ENCODE results near the gene ARID3C. TPM values are rescaled to one million over a fixed set of nuclear protein-coding genes. Genes with fewer than 3 reads are reported as not detected.

ARID3C gene, protein sequence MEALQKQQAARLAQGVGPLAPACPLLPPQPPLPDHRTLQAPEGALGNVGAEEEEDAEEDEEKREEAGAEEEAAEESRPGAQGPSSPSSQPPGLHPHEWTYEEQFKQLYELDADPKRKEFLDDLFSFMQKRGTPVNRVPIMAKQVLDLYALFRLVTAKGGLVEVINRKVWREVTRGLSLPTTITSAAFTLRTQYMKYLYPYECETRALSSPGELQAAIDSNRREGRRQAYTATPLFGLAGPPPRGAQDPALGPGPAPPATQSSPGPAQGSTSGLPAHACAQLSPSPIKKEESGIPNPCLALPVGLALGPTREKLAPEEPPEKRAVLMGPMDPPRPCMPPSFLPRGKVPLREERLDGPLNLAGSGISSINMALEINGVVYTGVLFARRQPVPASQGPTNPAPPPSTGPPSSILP
- under 1 TPM in 1 of 2 experiments, not detected in 1; 0.31 TPM for total RNA-seq

DNA sequence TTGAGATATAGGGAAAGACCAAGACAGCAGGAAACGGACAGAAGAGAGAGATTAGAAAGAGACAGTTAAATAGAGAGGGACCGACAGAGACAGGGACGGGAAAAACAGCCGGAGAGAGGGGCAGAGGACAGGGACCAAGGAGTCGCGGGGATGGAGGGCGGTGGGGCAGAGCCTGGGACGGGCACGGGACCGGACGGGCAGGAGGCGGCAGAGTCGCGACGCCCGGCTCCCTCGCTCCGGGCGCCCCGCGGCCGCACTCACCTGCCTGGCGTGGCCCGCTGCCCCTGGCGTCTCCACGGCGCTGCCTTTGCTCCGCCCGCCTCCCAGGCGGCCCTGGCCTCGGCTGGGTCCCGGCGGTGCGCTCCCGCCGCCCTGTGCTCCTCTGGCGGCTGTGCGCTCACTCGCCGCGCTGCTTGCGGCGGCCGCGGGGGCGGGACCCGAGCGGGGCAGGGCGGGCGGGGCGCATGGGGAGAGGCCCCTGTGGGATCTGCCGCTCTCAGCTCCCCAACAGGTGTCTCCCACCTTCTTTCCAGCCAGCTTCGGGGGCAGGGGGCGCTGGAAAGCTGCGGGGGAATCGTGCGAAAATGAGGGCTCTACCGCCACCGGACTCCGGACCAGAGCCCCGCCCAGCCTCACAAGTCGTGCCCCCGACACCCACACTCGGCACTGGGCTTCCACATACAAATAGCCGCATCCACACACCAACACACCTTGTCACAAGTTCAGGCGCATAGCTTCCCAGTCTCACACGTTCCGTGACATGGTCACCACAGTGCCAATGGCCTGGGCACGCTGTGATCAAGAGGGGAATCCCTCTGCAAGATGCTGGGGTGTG lies at the start of gene ARID3C:
ARID3C (minus strand) TSS at position 411 of the 835 bp plus-strand sequence. CDS start 1,052 bp downstream, outside the sequence.
- Mint-ChIP-seq H3K4me3 (peak within 1 kb of the TSS; percentile 67), H3K4me1 (peaks cover 16% of the 10 kb centered on the region), H3K36me3 (peaks cover 2% of the 10 kb centered on the region), H3K9me3 (no peaks in the 10 kb centered on the region), H3K27ac (no peak within 1 kb of the TSS), H3K27me3 (peaks cover 66% of the 10 kb centered on the region)
- DNase-seq: peak; percentile 57

DNA sequence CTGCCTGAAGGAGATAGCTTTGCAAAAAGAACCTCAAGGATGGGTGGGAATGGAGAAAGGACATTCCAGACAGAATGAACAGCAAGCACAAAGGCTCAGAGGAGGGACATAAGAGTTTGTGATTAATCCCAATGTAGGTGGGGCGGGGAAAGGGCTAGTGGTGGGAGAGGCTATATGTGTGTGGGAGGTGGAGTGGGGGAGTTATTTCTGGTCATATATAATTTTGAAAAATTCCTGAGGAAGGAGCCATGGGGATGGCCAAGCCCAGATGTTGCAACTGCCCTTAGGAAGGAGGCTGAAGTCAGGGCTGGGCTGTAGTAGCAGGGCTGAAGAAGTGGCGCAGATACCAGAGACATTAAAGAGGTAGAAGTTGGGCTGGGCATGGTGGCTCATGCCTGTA lies 47.0 kb upstream of the ARID3C start:
- no peaks in the 10 kb centered on the region for H3K36me3 Mint-ChIP-seq

DNA sequence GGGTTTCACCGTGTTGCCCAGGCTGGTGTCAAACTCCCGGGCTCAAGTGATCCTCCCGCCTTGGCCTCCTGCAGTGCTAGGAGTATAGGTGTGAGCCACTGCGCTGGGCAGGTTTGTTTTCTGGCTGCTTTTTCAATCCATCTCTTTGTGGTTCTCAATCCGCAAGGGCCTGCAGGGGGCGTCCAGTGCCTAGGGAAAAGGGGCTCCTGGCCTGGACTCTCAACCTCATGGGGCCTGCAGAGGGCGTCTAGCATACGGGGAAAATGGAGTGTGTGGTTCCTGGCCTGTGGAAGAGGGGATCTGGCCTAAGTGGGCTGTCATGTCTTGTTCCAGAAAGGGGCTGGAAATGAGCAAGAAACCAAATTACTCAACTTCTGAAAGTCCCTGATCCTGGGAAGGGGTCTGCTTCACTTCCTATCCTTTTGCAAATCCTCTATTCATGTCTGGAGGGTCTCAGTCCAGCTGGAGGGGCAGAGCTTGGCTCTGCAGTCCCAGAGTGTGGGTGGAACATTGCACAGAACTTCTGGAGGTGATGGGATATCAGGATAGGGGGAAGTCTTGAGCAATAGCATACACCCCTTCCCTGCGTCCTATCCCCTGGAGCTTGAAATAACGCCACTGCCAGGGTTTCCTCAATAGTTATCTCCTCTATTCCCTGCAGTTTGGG lies 46.3 kb upstream of the ARID3C start:
- DNase-seq: peak; percentile 66
- Mint-ChIP-seq H3K27me3 (no peaks in the 10 kb centered on the region), H3K4me3 (no peak overlapping the region), H3K36me3 (peaks cover 2% of the 10 kb centered on the region), H3K4me1 (peaks cover 5% of the 10 kb centered on the region), H3K27ac (no peak overlapping the region), H3K9me3 (peaks cover 5% of the 10 kb centered on the region)

More for the DNA sequence above, 47.0 kb upstream of the ARID3C start:
- no peaks in the 10 kb centered on the region for H3K9me3 Mint-ChIP-seq
- no peak for DNase-seq
- H3K4me3 Mint-ChIP-seq: no peak overlapping the region
- peaks cover 5% of the 10 kb centered on the region for H3K4me1 Mint-ChIP-seq
- H3K27me3 Mint-ChIP-seq: no peaks in the 10 kb centered on the region
- no peak overlapping the region for H3K27ac Mint-ChIP-seq

DNA sequence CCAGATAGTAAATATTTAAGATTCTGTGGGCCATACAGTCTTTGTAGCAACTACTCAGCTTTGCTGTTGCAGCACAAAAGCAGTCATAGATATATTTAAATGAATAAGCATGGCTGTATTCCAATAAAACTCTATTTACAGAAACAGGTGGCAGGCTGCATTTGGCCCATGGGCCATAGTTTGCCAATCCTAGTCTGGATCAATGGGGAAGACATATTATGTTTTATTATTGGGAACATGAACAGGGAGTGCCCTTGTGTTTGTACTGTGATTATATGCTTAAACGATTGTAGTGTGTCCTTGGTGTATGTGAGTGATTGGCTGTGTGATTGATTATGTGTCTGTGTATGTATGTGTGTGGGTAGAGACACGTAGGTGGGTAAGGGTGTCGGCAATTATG lies 45.6 kb upstream of the ARID3C start:
- Mint-ChIP-seq H3K4me1 (peaks cover 5% of the 10 kb centered on the region), H3K9me3 (peaks cover 7% of the 10 kb centered on the region), H3K27ac (no peak overlapping the region), H3K27me3 (no peaks in the 10 kb centered on the region), H3K36me3 (peaks cover 6% of the 10 kb centered on the region), H3K4me3 (no peak overlapping the region)
- no peak for DNase-seq

DNA sequence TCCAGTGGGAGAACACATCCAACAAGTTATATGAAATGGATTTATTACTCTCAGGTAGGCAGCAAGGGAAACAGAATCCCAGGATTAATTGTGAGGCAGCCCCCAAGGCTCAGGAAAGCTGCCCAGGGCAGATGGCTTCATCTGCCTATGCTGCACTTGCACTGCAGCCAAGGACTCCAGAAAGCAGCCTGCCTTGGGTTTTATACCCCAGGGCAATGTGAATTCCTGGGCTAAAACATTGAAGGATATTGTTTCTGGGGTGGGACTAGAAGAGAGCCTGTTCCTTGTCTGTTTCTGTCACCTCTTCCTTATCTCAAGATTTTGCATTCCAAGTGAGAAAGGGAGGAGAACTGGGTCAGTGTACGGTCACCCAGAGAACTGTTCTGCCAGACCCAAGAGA lies 42.4 kb upstream of the ARID3C start:
- peaks cover 14% of the 10 kb centered on the region for H3K9me3 Mint-ChIP-seq
- no peak overlapping the region for H3K4me3 Mint-ChIP-seq
- no peak overlapping the region for H3K27ac Mint-ChIP-seq
- peaks cover 5% of the 10 kb centered on the region for H3K4me1 Mint-ChIP-seq
- peaks cover 16% of the 10 kb centered on the region for H3K36me3 Mint-ChIP-seq
- H3K27me3 Mint-ChIP-seq: no peaks in the 10 kb centered on the region
- no peak for DNase-seq

DNA sequence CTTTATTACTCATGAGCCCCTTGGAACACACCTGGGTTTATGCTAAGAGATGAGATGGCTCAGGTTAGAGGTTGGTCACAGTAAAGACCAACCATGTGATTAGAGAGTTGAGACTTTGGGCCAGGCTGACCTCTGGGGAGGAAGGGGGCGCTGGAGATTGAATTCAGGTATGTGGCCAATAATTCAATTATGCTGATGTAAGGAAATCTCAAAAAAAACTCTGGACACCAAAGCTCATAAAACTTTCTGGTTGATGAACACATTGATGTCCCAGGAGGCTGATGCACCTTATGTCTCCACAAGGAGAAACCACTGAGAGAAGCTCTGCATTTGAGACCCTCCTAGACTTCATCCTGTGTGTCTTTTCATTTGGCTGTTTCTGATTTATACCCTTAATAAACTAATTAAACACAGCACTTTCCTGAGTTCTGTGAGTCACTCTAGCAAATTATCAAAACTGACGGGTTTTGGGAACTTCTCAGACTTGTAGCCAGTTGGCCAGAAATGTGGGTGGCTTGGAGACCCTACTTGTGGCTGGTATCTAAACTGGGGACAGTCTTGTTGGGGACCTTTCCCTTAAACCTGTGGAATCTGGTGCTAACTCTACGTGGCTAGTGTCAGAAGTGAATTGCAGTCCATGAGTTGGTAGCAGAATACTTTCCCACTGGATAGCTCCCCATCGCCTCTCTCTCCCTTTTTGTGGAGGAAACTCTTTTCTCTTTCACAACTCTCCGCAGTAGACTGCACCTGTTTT lies 41.1 kb upstream of the ARID3C start:
- peaks cover 16% of the 10 kb centered on the region for H3K36me3 Mint-ChIP-seq
- peaks cover 6% of the 10 kb centered on the region for H3K4me1 Mint-ChIP-seq
- H3K27me3 Mint-ChIP-seq: no peaks in the 10 kb centered on the region
- H3K9me3 Mint-ChIP-seq: peaks cover 14% of the 10 kb centered on the region
- no peak overlapping the region for H3K4me3 Mint-ChIP-seq
- no peak for DNase-seq
- H3K27ac Mint-ChIP-seq: no peak overlapping the region

DNA sequence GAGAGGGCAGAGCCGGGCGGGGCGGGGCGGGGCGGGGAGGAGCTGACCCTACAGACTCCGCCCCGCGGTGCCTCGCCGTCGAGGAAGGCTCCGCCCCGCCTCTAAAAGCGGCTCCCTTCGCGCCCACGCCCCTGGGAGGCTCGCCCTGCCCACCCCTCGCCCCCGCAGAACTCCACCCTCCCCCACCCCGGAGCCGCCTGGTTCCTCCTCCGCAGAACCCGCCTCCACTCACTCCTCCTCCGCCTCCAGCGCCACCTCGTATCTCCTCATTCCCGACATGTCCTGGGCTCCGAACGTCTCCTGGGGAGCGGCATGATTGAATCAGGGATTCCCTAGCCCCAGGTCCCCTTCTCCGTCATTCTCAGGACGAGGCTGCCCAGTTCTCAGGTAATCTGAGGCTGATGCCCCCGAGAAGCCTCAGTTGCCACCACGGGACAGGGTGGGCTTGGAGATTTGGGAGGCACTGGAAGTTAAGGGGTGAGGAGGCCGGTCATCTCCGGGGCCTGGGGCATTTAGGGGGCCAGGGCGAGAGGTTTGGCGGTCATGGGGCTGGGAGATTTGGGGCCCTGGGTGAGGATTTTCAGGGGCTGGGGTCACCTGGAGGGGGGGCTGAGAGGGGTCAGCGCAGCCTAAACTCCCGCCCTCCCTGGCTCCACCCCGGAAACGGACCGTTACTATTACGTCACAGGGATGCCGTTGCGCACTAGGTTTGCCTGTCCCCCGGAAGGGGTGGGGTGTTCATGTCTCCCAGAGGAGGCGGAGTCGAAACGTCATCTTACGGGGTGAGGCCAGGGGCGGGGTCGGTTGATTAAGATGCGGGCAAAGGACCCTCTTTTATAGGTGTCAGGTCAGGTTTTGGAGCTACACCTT lies 36.8 kb upstream of the ARID3C start:
- Mint-ChIP-seq H3K36me3 (peaks cover 18% of the 10 kb centered on the region), H3K27me3 (no peaks in the 10 kb centered on the region), H3K9me3 (peaks cover 12% of the 10 kb centered on the region), H3K4me3 (peak overlapping the region; percentile 84), H3K27ac (peak overlapping the region; percentile 82), H3K4me1 (peaks cover 25% of the 10 kb centered on the region)
- DNase-seq: peak; percentile 83

DNA sequence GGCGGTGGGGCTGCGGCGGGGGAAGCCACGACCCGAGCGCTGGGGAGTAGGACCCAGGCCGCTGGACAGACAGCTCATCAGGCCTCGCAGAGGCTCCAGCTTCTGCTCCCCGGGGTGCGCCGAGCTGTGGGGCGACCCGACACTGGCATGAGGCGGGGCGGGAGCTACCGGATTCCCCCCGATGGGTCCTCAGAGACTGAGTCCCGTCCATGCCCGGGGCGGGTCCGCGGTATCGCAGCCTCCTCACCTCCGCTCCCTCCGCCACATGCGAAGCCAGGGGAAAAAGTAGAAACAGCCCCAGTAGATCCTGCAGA lies 36.2 kb upstream of the ARID3C start:
- H3K27me3 Mint-ChIP-seq: no peaks in the 10 kb centered on the region
- peaks cover 16% of the 10 kb centered on the region for H3K36me3 Mint-ChIP-seq
- peak overlapping the region; percentile 84 for H3K4me3 Mint-ChIP-seq
- DNase-seq: no peak
- peak overlapping the region; percentile 79 for H3K27ac Mint-ChIP-seq
- H3K9me3 Mint-ChIP-seq: peaks cover 9% of the 10 kb centered on the region
- H3K4me1 Mint-ChIP-seq: peaks cover 25% of the 10 kb centered on the region

DNA sequence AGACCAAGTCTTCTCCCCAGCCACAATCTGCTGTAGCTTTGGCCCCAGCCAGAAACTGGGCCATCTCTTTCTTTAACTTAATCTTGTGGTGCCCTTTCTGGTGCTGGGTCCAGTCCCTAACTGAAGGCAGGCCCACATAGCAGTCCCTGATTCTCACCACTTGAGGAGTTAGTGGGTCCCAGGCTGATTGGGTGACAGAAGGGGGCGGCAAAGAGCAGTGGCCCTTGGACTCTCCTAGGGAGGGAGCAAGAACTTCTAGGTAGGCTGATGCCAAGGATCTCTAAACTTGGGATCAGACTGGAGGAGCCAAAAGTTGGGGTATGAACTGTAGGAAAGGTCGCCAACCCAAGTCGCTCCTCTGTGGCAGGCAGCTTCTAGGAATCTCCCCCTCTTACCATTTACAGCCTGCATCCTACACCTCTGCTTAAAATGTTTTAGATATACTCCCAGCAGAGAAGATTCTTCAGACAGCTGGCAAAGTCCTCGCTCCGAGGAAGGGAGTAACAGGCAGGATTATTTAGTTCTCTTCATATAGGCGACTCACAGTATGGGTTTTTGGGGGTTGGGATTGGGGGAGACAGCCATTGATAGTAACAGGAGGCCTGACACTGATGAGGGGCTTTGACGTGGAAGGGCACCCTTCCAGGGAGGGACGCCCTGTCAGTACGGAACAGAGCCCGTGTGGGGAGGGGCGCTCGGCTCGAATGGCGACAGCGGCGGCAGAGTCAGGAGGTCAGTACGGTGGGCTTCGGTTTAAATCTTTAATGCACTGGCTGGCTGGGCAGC lies 35.6 kb upstream of the ARID3C start:
- peaks cover 7% of the 10 kb centered on the region for H3K9me3 Mint-ChIP-seq
- H3K4me1 Mint-ChIP-seq: peaks cover 25% of the 10 kb centered on the region
- DNase-seq: peak; percentile 74
- peak overlapping the region; percentile 84 for H3K4me3 Mint-ChIP-seq
- no peaks in the 10 kb centered on the region for H3K27me3 Mint-ChIP-seq
- peaks cover 12% of the 10 kb centered on the region for H3K36me3 Mint-ChIP-seq
- H3K27ac Mint-ChIP-seq: peak overlapping the region; percentile 79

DNA sequence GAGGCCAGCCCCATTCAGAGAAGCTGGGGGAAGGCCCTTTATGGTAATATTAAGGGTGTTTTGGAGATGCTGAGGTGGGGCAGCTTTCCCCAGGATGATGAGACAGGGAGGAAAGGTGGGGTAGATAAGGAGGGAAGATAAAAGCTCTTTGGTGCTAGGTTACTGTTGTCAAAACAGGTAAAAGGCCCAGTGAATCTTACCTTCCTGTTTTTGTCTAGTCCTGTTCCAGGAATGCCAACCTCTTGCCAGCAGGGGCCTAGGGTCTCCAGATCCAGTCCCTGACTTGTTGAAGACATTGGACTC lies 34.4 kb upstream of the ARID3C start:
- DNase-seq: no peak
- Mint-ChIP-seq H3K27ac (peak overlapping the region; percentile 30), H3K36me3 (peaks cover 2% of the 10 kb centered on the region), H3K4me1 (peaks cover 25% of the 10 kb centered on the region), H3K4me3 (no peak overlapping the region), H3K27me3 (no peaks in the 10 kb centered on the region), H3K9me3 (no peaks in the 10 kb centered on the region)

DNA sequence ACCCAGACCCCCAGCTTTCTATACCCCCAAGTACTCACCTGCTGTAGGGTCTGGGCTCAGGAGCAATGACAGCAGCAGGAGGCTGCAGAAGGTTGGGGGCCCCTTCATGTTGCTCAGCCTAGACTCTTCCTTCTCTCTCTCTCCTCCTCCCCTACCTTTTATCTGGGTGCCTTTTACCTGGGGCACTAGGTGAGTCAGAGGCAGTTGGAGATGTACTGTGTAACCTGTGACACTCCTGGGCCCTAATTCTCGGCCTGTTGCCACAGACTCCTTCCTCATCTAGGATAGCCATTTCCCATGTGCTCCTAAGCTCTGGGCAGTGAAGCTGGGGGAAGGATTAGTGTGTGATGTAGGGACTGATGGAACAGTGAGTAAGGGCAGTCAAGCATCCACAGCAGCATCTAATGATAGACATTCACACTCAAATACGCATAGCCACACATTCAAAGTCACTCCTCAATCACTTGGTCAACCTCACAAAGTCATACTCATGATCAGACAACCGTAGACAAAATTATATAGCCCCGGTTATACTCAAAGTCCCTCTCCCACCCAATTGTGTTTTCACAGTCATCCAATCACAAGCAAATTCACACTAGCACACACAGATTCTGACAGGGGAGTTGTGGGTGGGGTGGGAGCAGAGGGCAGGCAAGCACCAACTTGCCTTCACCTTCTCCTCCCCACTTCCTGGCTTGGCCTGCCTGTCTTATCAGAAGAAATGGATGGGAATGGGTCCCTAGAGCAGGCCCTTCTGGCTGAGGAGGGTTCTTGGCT lies 33.8 kb upstream of the ARID3C start, which contains the start of gene CCL27:
CCL27 (minus strand) TSS at position 132 of the 777 bp plus-strand sequence; CDS start at position 108, 24 bp downstream.
- no peaks in the 10 kb centered on the region for H3K27me3 Mint-ChIP-seq
- peak within 1 kb of the TSS; percentile 30 for H3K27ac Mint-ChIP-seq
- H3K4me1 Mint-ChIP-seq: peaks cover 25% of the 10 kb centered on the region
- H3K9me3 Mint-ChIP-seq: no peaks in the 10 kb centered on the region
- H3K4me3 Mint-ChIP-seq: no peak within 1 kb of the TSS
- DNase-seq: no peak
- peaks cover 2% of the 10 kb centered on the region for H3K36me3 Mint-ChIP-seq

DNA sequence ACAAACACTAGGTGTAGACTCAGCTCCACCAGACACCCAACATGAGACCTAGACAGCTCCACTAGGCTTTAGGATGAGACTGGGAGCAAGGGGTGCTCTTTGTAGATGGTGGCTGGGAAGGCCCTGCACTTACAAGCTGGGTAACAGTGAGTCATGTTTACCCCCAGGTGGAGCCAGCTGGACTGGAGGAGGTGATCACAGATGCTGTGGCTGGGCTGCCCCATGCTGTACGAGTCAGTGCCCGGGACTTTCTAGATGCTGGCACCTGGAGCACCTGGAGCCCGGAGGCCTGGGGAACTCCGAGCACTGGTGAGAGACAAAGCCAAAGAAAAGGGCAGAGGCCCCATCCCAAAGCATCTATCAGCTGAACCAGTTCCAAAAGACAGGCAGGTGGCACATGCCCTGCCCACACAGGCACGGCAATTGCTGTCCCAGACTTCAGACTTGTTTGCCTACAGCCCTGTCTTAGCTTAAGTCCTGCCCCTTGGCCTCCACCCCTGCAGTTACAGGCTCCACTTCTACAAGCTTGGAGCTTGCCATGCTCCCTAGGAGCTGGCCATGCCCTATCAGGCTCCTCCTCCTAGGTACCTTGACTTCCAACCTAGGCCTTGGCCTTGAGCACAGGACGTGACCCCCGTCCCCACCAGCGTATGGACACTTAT lies 30.9 kb upstream of the ARID3C start:
- peaks cover 2% of the 10 kb centered on the region for H3K36me3 Mint-ChIP-seq
- H3K4me3 Mint-ChIP-seq: no peak overlapping the region
- H3K27me3 Mint-ChIP-seq: no peaks in the 10 kb centered on the region
- no peaks in the 10 kb centered on the region for H3K9me3 Mint-ChIP-seq
- no peak overlapping the region for H3K27ac Mint-ChIP-seq
- no peak for DNase-seq
- H3K4me1 Mint-ChIP-seq: peaks cover 21% of the 10 kb centered on the region
